ENCODE data around the gene ADGRE2.

GRCh38 chr19:14715841-14716240 lies 62.5 kb downstream of the ADGRE2 start:
- no peak for TF ChIP-seq NR2F2 (IDR thresholded peaks at IDR 0.05)
- no peak for TF ChIP-seq ATF3 (IDR thresholded peaks at IDR 0.05)
- TF ChIP-seq RAD21 (IDR thresholded peaks at IDR 0.05), result no peak
- TF ChIP-seq REST (IDR thresholded peaks at IDR 0.05), result no peak
- TF ChIP-seq CTCF (IDR thresholded peaks at IDR 0.05; ENCODE audit: low read depth, low read length, missing input control), result no peak
